HCT116 (cell line): ENCODE measurements around the gene BEST4.
"Not testable (repeated sequence)": the region's sequence is repeated elsewhere in the genome, so short reads cannot be mapped to it uniquely, and the experiment has no call there.

Experiments used
- ATF3 ChIP-seq: IDR thresholded peaks from 2 replicates; pipeline ENCODE4 v1.6.1; 2012
- CEBPB ChIP-seq: IDR thresholded peaks from 2 replicates; pipeline ENCODE4 v1.6.1; 2012; ENCODE audit warnings: low read depth
- CTCF ChIP-seq, 3 experiments: fragments of 200-600 bp in 1 of 3; sonication (generic) in 1 of 3; IDR thresholded peaks in 2 of 3; conservative IDR thresholded peaks in 1 of 3; 2 replicates each; pipeline ENCODE4 v1.5.1; 2012 to 2017; ENCODE audit warnings: low read depth in 2 of 3, low read length in 2 of 3, antibody characterized with exemption in 1 of 3, borderline replicate concordance in 1 of 3, control low read depth in 1 of 3, mild to moderate bottlenecking in 1 of 3, mixed read lengths in 1 of 3, mixed run types in 1 of 3, moderate library complexity in 1 of 3; ENCODE audit not compliant: insufficient read depth in 1 of 3
- EZH2 ChIP-seq: fragments of 200-600 bp; sonication (generic); IDR thresholded peaks from 2 replicates; pipeline ENCODE4 v1.6.1; 2017; ENCODE audit warnings: antibody characterized with exemption, mixed run types
- EZH2phosphoT487 ChIP-seq: fragments of 200-600 bp; IDR thresholded peaks from 2 replicates; pipeline ENCODE4 v1.6.1; 2018; ENCODE audit warnings: antibody characterized with exemption, borderline replicate concordance
- JUND ChIP-seq: IDR thresholded peaks from 2 replicates; pipeline ENCODE4 v1.6.1; 2012
- POLR2A ChIP-seq: IDR thresholded peaks from 2 replicates; pipeline ENCODE4 v1.7.0; 2011; ENCODE audit warnings: borderline replicate concordance; ENCODE audit not compliant: insufficient read depth, insufficient read length; ENCODE audit errors: extremely low read depth
- RAD21 ChIP-seq: IDR thresholded peaks from 2 replicates; pipeline ENCODE4 v1.6.1; 2012; ENCODE audit warnings: low read depth, mild to moderate bottlenecking
- SIN3A ChIP-seq: IDR thresholded peaks from 2 replicates; pipeline ENCODE4 v1.6.1; 2012; ENCODE audit warnings: low read depth
- SP1 ChIP-seq: IDR thresholded peaks from 2 replicates; pipeline ENCODE4 v1.6.1; 2012; ENCODE audit warnings: low read depth
- YY1 ChIP-seq: IDR thresholded peaks from 2 replicates; pipeline ENCODE4 v1.6.1; 2011; ENCODE audit warnings: low read length, low read depth, moderate library complexity, mild to moderate bottlenecking; ENCODE audit not compliant: insufficient replicate concordance; ENCODE audit errors: extremely low read depth
- ZBTB33 ChIP-seq: IDR thresholded peaks from 2 replicates; pipeline ENCODE4 v1.6.1; 2011; ENCODE audit warnings: mild to moderate bottlenecking, low read length, moderate library complexity; ENCODE audit not compliant: insufficient replicate concordance; ENCODE audit errors: extremely low read depth
- ZFX ChIP-seq: fragments of 450-650 bp; IDR thresholded peaks from 2 replicates; pipeline ENCODE4 v1.6.1; 2017

GRCh38 chr1:44738953-44739306 lies 49.0 kb downstream of the BEST4 start:
- TF ChIP-seq CTCF (IDR thresholded peaks at IDR 0.05 in 2 of 3, conservative IDR thresholded peaks at IDR 0.05 in 1 of 3; ENCODE audit: borderline replicate concordance in 1 of 3, insufficient read depth in 1 of 3, low read depth in 2 of 3, low read length in 2 of 3); EZH2; CEBPB; POLR2A; RAD21; SP1; EZH2phosphoT487; SIN3A; YY1; ZBTB33; JUND; ZFX; ATF3: not testable (repeated sequence)
